A549 (cell line): ENCODE measurements around the gene C11orf68. TPM values are rescaled to one million over a fixed set of nuclear protein-coding genes. Genes with fewer than 3 reads are reported as not detected.

ENCODE experiments used
- ATAC-seq, 2 experiments: fragments of 200-7000 bp in 1 of 2; fragments of >200 bp in 1 of 2; cut with Nextera tagmentation in 1 of 2; cut with Tn5 transposase in 1 of 2; 3 replicates each; pipeline versions ENCODE4 v1.8.0 to v1.9.1; 2018 to 2020; ENCODE audit warnings: mild to moderate bottlenecking in 1 of 2, moderate library complexity in 1 of 2
- CTCF ChIA-PET: fragments of 300-600 bp; sonication (Branson Sonifier 250); formaldehyde crosslinking; extraction: SDS; loops from one replicate; lab custom pipeline; 2021; ENCODE audit warnings: antibody characterized with exemption, inconsistent platforms; lab: Yijun Ruan, JAX
- POLR2A ChIA-PET: fragments of 350-600 bp; formaldehyde crosslinking; extraction: SDS; loops from one replicate; lab custom pipeline; 2021; ENCODE audit warnings: antibody characterized with exemption, inconsistent platforms; lab: Yijun Ruan, JAX
- DNase-seq, 2 experiments: peaks; one replicate each; pipeline versions ENCODE4 v3.0.0 to v3.0.0-alpha.2; 2011 to 2016; ENCODE audit warnings: low read depth in 1 of 2, low spot score in 1 of 2
- FAIRE-seq: peaks from 2 replicates; lab custom pipeline; 2011; peaks lifted over from hg19 to GRCh38; lab: Jason Lieb, UNC
- H3K27ac ChIP-seq, 2 experiments: fragments of >200 bp; sonication (Bioruptor Twin); formaldehyde crosslinking; 3 replicates each; pipeline ENCODE4 v1.5.1; 2016 to 2017
- H3K4me1 ChIP-seq: fragments of >200 bp; sonication (Bioruptor Twin); formaldehyde crosslinking; 3 replicates; pipeline ENCODE4 v1.6.1; 2016
- H3K4me2 ChIP-seq: fragments of >200 bp; sonication (Bioruptor Twin); formaldehyde crosslinking; 3 replicates; pipeline ENCODE4 v1.6.1; 2016
- H3K4me3 ChIP-seq: fragments of >200 bp; sonication (Bioruptor Twin); formaldehyde crosslinking; 3 replicates; pipeline ENCODE4 v1.5.1; 2016
- H3K9me3 ChIP-seq: fragments of >200 bp; sonication (Bioruptor Twin); formaldehyde crosslinking; 3 replicates; pipeline ENCODE4 v1.6.1; 2016
- CBX2 ChIP-seq: fragments of 200-600 bp; sonication (generic); IDR thresholded peaks from 2 replicates; pipeline ENCODE4 v1.6.1; 2016; ENCODE audit warnings: low read depth, mild to moderate bottlenecking, borderline replicate concordance
- CEBPB ChIP-seq, 2 experiments: fragments of >200 bp in 1 of 2; sonication (Bioruptor Twin) in 1 of 2; formaldehyde crosslinking in 1 of 2; IDR thresholded peaks; 2 replicates each; pipeline ENCODE4 v1.6.1; 2012 to 2016
- CHD4 ChIP-seq: fragments of 200-600 bp; sonication (generic); IDR thresholded peaks from 2 replicates; pipeline ENCODE4 v1.6.1; 2016; ENCODE audit warnings: antibody characterized with exemption, mild to moderate bottlenecking, borderline replicate concordance
- EP300 ChIP-seq, 2 experiments: fragments of >200 bp; sonication (Bioruptor Twin); formaldehyde crosslinking; IDR thresholded peaks; 2 replicates in 1 of 2; 3 replicates in 1 of 2; pipeline ENCODE4 v1.6.1; 2016 to 2017
- ESRRA ChIP-seq: fragments of 150-350 bp; IDR thresholded peaks from 2 replicates; pipeline ENCODE4 v1.6.1; 2014; ENCODE audit warnings: mild to moderate bottlenecking, low read length, borderline replicate concordance
- FOSB ChIP-seq: fragments of 250-450 bp; sonication (Bioruptor Pico); IDR thresholded peaks from 2 replicates; pipeline ENCODE4 v1.5.0; 2020; ENCODE audit warnings: mild to moderate bottlenecking, moderate library complexity
- FOXS1 ChIP-seq: fragments of 250-450 bp; sonication (Bioruptor Pico); IDR thresholded peaks from 2 replicates; pipeline ENCODE4 v1.5.0; 2020; ENCODE audit warnings: mild to moderate bottlenecking, moderate library complexity
- HEYL ChIP-seq: fragments of 250-450 bp; sonication (Bioruptor Pico); IDR thresholded peaks from 2 replicates; pipeline ENCODE4 v1.8.0; 2021; ENCODE audit warnings: mild to moderate bottlenecking, moderate library complexity
- HOXB5 ChIP-seq: fragments of 250-450 bp; sonication (Bioruptor Pico); IDR thresholded peaks from 2 replicates; pipeline ENCODE4 v1.5.0; 2020; ENCODE audit warnings: mild to moderate bottlenecking, moderate library complexity
- KDM5A ChIP-seq: fragments of 200-600 bp; sonication (generic); IDR thresholded peaks from 2 replicates; pipeline ENCODE4 v1.6.1; 2016; ENCODE audit warnings: antibody characterized with exemption, mild to moderate bottlenecking
- MAFK ChIP-seq: fragments of 450-650 bp; IDR thresholded peaks from 2 replicates; pipeline ENCODE4 v1.6.1; 2014; ENCODE audit not compliant: partially characterized antibody
- MAZ ChIP-seq: fragments of 150-350 bp; IDR thresholded peaks from 2 replicates; pipeline ENCODE4 v1.6.1; 2014; ENCODE audit warnings: antibody characterized with exemption, low read depth, low read length, borderline replicate concordance
- POLR2A ChIP-seq: IDR thresholded peaks from 2 replicates; pipeline ENCODE4 v1.6.1; 2012; ENCODE audit warnings: mild to moderate bottlenecking, low read length
- RAD21 ChIP-seq, 2 experiments: fragments of >200 bp in 1 of 2; sonication (Bioruptor Twin) in 1 of 2; formaldehyde crosslinking in 1 of 2; IDR thresholded peaks in 1 of 2; conservative IDR thresholded peaks in 1 of 2; 2 replicates in 1 of 2; 3 replicates in 1 of 2; pipeline ENCODE4 v1.6.1; 2012 to 2018; ENCODE audit warnings: inconsistent platforms in 1 of 2
- REST ChIP-seq: fragments of 200-600 bp; sonication (generic); IDR thresholded peaks from 2 replicates; pipeline ENCODE4 v1.6.1; 2016; ENCODE audit warnings: antibody characterized with exemption, mild to moderate bottlenecking, moderate library complexity
- RFX5 ChIP-seq: fragments of 450-650 bp; IDR thresholded peaks from 2 replicates; pipeline ENCODE4 v1.7.1; 2014; ENCODE audit warnings: antibody characterized with exemption, mild to moderate bottlenecking, moderate library complexity
- WGBS: methylation state at CpG from one replicate; pipeline ENCODE4 v1.1.6; 2017; ENCODE audit errors: missing lambda C conversion rate; 5-methylcytosine and 5-hydroxymethylcytosine counted together
- polyA plus RNA-seq, 4 experiments: library from polyadenylated mRNA; depleted of rRNA in 3 of 4; stranded (reverse); fragments of >200 nt; fragmentation: RNase III in 1 of 4; extraction: RNeasy Plus Mini Kit Qiagen cat#74134 plus additional on column Dnase treatment in 1 of 4; gene quantifications; 2 replicates in 3 of 4; 3 replicates in 1 of 4; pipeline ENCODE4 v1.2.3, GENCODE V29; 2011 to 2017
- TF ChIP-seq, protein P1 (sequence below): fragments of >200 bp; sonication (Bioruptor Twin); formaldehyde crosslinking; IDR thresholded peaks from 3 replicates; pipeline ENCODE4 v1.6.1; 2016
- TF ChIP-seq, protein P2 (sequence below): fragments of 250-450 bp; sonication (Bioruptor Pico); IDR thresholded peaks from 2 replicates; pipeline ENCODE4 v1.5.0; 2021; ENCODE audit warnings: mild to moderate bottlenecking, moderate library complexity, borderline replicate concordance
- TF ChIP-seq, protein P3 (sequence below): IDR thresholded peaks from 2 replicates; pipeline ENCODE4 v1.6.1; 2012; ENCODE audit warnings: low read depth, borderline replicate concordance

Gene C11orf68
- polyA plus RNA-seq, 2 of the 4 experiments (the other 2 are of a cell fraction): 10.6 to 17.0 TPM

DNA sequence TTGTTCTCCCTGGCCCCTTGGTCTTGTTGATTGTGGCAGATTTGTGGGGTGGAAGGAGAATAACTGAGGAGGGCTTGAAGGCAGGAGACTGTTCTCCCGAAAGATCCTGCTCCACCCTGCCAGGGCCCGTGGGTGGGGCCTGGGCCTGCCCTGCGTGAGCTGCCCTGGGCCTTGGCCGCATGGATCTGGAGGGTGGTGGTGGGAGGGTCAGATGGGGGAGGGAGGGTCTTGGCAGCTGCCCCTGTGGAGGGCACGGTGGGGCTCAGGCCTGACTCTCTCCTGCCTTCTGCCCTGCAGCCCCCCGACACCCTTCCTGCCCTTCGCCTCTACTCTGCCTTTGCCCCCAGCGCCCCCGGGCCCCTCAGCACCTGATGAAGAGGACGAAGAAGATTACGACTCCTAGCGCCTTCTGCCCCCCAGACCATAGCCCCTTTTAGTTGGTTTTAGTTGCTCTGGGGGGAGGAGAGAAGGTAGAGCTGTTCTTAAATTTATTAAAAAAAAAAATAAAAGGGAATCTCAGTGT is 2.2 kb upstream of the C11orf68 start:
- H3K4me3 ChIP-seq: no peak overlapping the region
- TF ChIP-seq RAD21 (conservative IDR thresholded peaks at IDR 0.05 in 1 of 2, IDR thresholded peaks at IDR 0.05 in 1 of 2) (no peak), POLR2A (no peak), RFX5 (no peak), FOXS1 (no peak), KDM5A (no peak), HEYL (no peak), CEBPB (IDR thresholded peaks at IDR 0.05) (no peak), MAZ (no peak), HOXB5 (CRISPR knock-in tag) (no peak), ESRRA (no peak), CHD4 (no peak), MAFK (no peak)
- TF ChIP-seq, protein P1, sequence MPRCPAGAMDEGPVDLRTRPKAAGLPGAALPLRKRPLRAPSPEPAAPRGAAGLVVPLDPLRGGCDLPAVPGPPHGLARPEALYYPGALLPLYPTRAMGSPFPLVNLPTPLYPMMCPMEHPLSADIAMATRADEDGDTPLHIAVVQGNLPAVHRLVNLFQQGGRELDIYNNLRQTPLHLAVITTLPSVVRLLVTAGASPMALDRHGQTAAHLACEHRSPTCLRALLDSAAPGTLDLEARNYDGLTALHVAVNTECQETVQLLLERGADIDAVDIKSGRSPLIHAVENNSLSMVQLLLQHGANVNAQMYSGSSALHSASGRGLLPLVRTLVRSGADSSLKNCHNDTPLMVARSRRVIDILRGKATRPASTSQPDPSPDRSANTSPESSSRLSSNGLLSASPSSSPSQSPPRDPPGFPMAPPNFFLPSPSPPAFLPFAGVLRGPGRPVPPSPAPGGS: no peak
- TF ChIP-seq, protein P2, sequence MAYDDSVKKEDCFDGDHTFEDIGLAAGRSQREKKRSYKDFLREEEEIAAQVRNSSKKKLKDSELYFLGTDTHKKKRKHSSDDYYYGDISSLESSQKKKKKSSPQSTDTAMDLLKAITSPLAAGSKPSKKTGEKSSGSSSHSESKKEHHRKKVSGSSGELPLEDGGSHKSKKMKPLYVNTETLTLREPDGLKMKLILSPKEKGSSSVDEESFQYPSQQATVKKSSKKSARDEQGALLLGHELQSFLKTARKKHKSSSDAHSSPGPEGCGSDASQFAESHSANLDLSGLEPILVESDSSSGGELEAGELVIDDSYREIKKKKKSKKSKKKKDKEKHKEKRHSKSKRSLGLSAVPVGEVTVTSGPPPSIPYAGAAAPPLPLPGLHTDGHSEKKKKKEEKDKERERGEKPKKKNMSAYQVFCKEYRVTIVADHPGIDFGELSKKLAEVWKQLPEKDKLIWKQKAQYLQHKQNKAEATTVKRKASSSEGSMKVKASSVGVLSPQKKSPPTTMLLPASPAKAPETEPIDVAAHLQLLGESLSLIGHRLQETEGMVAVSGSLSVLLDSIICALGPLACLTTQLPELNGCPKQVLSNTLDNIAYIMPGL: no peak
- TF ChIP-seq, protein P3, sequence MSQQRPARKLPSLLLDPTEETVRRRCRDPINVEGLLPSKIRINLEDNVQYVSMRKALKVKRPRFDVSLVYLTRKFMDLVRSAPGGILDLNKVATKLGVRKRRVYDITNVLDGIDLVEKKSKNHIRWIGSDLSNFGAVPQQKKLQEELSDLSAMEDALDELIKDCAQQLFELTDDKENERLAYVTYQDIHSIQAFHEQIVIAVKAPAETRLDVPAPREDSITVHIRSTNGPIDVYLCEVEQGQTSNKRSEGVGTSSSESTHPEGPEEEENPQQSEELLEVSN: no peak
- TF ChIP-seq, all 56 proteins: peak for 0
- Histone ChIP-seq H3K9me3 (no peaks in the 10 kb centered on the region), H3K4me1 (peaks cover 32% of the 10 kb centered on the region), H3K27ac (no peak overlapping the region; a peak in 1 of 6 replicates), H3K4me2 (peak overlapping the region; percentile 91; the same call in 2 of the 3 replicates)
- POLR2A ChIA-PET: no interaction called here
- no peak for DNase-seq
- CTCF ChIA-PET: interaction anchor here (0.7 to 31.6 kb wide), 4 partner anchors 9 to 67 kb away, joined by 3 to 618 read pairs (median 7); partner anchors contain the start of genes CCDC85B, FIBP and FOSL1
- ATAC-seq: no peak
- FAIRE-seq: no peak
- 89% methylated on average over 10 of the region's 12 CpGs for WGBS

DNA sequence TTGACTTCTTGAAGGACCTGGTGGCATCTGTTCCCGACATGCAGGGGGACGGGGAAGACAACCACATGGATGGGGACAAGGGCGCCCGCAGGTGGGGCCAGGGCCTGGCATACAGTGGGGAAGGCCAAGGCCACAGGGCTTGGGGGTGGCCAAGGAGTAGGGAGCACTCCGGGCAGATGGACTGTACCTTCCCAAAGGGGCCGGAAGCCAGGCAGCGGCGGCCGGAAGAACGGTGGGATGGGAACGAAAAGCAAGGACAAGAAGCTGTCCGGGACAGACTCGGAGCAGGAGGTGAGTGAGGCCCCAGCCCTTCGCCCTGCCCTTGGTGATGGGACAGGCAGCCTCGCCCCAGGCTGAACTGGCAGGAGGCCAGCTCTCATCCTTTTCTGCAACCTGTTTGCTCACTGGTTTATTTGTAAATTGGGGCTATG is 1.5 kb upstream of the C11orf68 start:
- Histone ChIP-seq H3K27ac (peak overlapping the region; percentile 91 to 100; a peak in 5 of 6 replicates), H3K4me2 (peak overlapping the region; percentile 91), H3K4me1 (peaks cover 39% of the 10 kb centered on the region), H3K4me3 (peak overlapping the region; percentile 64), H3K9me3 (no peaks in the 10 kb centered on the region)
- WGBS: 75% methylated on average over 14 of the region's 15 CpGs
- DNase-seq: no peak
- TF ChIP-seq REST: no peak
- no peak for TF ChIP-seq EP300 (IDR thresholded peaks at IDR 0.05)
- no peak for TF ChIP-seq CBX2
- TF ChIP-seq FOSB (CRISPR knock-in tag): no peak
- FAIRE-seq: no peak
- ATAC-seq: no peak
- ChIA-PET CTCF (interaction anchor here (2.5 to 31.6 kb wide), 2 partner anchors 27 to 68 kb away, joined by 8 to 618 read pairs; partner anchors contain the start of genes CCDC85B, FIBP and FOSL1), POLR2A (interaction anchor here (0.6 kb wide), 1 partner anchor 32 kb away, joined by 3 read pairs; the partner anchor contains the start of gene FIBP)
